Measurements from ENCODE around the gene GMPR2.

DNA sequence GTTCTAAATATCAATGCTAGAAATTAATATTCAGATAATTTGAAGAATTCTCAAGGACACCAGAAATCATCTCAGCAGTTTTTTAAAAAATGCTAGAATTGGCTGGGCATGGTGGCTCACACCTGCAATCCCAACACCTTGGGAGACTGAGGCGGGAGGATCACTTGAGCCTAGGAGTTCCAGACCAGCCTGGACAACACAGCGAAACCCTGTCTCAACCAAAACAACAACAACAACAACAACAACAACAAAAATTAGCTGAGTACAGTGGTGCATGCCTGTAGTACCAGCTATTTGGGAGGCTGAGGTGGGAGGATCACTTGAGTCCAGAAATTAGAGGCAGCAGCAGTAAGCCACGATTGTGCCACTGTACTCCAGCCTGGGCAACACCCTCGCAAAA lies 13.6 kb upstream of the GMPR2 start:
- no peak for TF ChIP-seq POLR2A (IDR thresholded peaks at IDR 0.05)
- TF ChIP-seq, protein P1, sequence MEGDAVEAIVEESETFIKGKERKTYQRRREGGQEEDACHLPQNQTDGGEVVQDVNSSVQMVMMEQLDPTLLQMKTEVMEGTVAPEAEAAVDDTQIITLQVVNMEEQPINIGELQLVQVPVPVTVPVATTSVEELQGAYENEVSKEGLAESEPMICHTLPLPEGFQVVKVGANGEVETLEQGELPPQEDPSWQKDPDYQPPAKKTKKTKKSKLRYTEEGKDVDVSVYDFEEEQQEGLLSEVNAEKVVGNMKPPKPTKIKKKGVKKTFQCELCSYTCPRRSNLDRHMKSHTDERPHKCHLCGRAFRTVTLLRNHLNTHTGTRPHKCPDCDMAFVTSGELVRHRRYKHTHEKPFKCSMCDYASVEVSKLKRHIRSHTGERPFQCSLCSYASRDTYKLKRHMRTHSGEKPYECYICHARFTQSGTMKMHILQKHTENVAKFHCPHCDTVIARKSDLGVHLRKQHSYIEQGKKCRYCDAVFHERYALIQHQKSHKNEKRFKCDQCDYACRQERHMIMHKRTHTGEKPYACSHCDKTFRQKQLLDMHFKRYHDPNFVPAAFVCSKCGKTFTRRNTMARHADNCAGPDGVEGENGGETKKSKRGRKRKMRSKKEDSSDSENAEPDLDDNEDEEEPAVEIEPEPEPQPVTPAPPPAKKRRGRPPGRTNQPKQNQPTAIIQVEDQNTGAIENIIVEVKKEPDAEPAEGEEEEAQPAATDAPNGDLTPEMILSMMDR (IDR thresholded peaks at IDR 0.05), result no peak

Measured in thyroid gland (tissue), 4 donors.